K562 (cell line): ENCODE results near the gene ARSD. TPM values are rescaled to one million over a fixed set of nuclear protein-coding genes. Genes with fewer than 3 reads are reported as not detected.

Experiments
- ARID3A ChIP-seq: IDR thresholded peaks from 2 replicates; pipeline ENCODE4 v1.6.1; 2012; ENCODE audit warnings: low read depth, low read length, improper control_type of control experiment, borderline replicate concordance
- CSDE1 ChIP-seq, 2 experiments: fragments of 450-650 bp; IDR thresholded peaks; 2 replicates each; pipeline ENCODE4 v1.6.1; 2016; ENCODE audit warnings: mild to moderate bottlenecking in 1 of 2
- E2F5 ChIP-seq: sonication (generic); formaldehyde crosslinking; IDR thresholded peaks from 2 replicates; pipeline ENCODE4 v1.8.0; 2022; ENCODE audit warnings: mild to moderate bottlenecking, missing genetic modification reagents
- EP300 ChIP-seq: IDR thresholded peaks from 2 replicates; pipeline ENCODE4 v1.6.1; 2012; ENCODE audit warnings: low read length, improper control_type of control experiment
- FOXA3 ChIP-seq, 2 experiments: fragments of 450-650 bp in 1 of 2; sonication (generic) in 1 of 2; formaldehyde crosslinking; IDR thresholded peaks in 1 of 2; conservative IDR thresholded peaks in 1 of 2; 2 replicates each; pipeline versions ENCODE4 v1.4.0 to v1.8.0; 2020 to 2022; ENCODE audit warnings: mild to moderate bottlenecking in 2 of 2, missing genetic modification reagents in 1 of 2
- HIVEP1 ChIP-seq: fragments of 250-450 bp; sonication (Bioruptor Pico); IDR thresholded peaks from 2 replicates; pipeline ENCODE4 v1.4.0; 2020; ENCODE audit warnings: mild to moderate bottlenecking
- HOMEZ ChIP-seq: fragments of 250-450 bp; sonication (Bioruptor Pico); IDR thresholded peaks from 2 replicates; pipeline ENCODE4 v1.4.0; 2020; ENCODE audit warnings: mild to moderate bottlenecking, moderate library complexity
- MBD1 ChIP-seq: fragments of 250-450 bp; sonication (Bioruptor Pico); IDR thresholded peaks from 2 replicates; pipeline ENCODE4 v1.8.0; 2022; ENCODE audit warnings: inconsistent platforms
- MTF1 ChIP-seq: fragments of 250-450 bp; sonication (Bioruptor Pico); IDR thresholded peaks from 2 replicates; pipeline ENCODE4 v1.9.0; 2021; ENCODE audit warnings: moderate library complexity, mild to moderate bottlenecking, inconsistent platforms, borderline replicate concordance
- NELFE ChIP-seq: IDR thresholded peaks from 2 replicates; pipeline ENCODE4 v1.6.1; 2011; ENCODE audit warnings: mild to moderate bottlenecking; ENCODE audit not compliant: insufficient read depth, insufficient read length
- PHF20 ChIP-seq: fragments of 450-650 bp; IDR thresholded peaks from 2 replicates; pipeline ENCODE4 v1.6.1; 2018; ENCODE audit not compliant: partially characterized antibody
- SFPQ ChIP-seq: fragments of 200-400 bp; formaldehyde crosslinking; IDR thresholded peaks from 2 replicates; pipeline ENCODE4 v1.6.1; 2017; ENCODE audit warnings: mild to moderate bottlenecking, low read depth, low read length, moderate library complexity
- SNRNP70 ChIP-seq: fragments of 200-400 bp; formaldehyde crosslinking; optimal IDR thresholded peaks from 2 replicates; pipeline ENCODE3; 2017; ENCODE audit warnings: low read depth, low read length
- STAT5A ChIP-seq: IDR thresholded peaks from 2 replicates; pipeline ENCODE4 v1.6.1; 2012; ENCODE audit warnings: low read length, inconsistent platforms, borderline replicate concordance
- TSC22D4 ChIP-seq: fragments of 450-650 bp; IDR thresholded peaks from 2 replicates; pipeline ENCODE4 v1.6.1; 2016; ENCODE audit warnings: missing genetic modification characterization, missing biosample characterization, control low read depth
- ZBTB5 ChIP-seq: fragments of 450-650 bp; IDR thresholded peaks from 2 replicates; pipeline ENCODE4 v1.6.1; 2017; ENCODE audit warnings: antibody characterized with exemption
- polyA plus RNA-seq, 8 experiments: library from polyadenylated mRNA; depleted of rRNA in 4 of 8; stranded (reverse) in 5 of 8; unstranded in 3 of 8; fragments of >200 nt; fragmentation: Nextera tagmentation in 2 of 8; fragmentation: Illumina TruSeq in 1 of 8; extraction: Ambion mirVana in 2 of 8; extraction: Trizol in 1 of 8; gene quantifications; 2 replicates each; pipeline versions ENCODE4 v1.2.1 to v1.2.3, GENCODE V29; 2011 to 2014; ENCODE audit warnings: inconsistent platforms in 1 of 8, missing spikeins in 1 of 8
- total RNA-seq, 7 experiments: library from RNA; depleted of rRNA in 6 of 7; stranded (reverse); fragments of >200 nt in 6 of 7; fragmentation: Illumina TruSeq in 2 of 7; extraction: Trizol in 2 of 7; gene quantifications; 2 replicates each; pipeline versions ENCODE4 v1.2.1 to v1.2.3, GENCODE V29; 2011 to 2021; ENCODE audit warnings: low replicate concordance in 1 of 7

Gene ARSD
- total and polyA plus RNA-seq, 9 of the 15 experiments (the other 6 are each of a cell fraction or from before 2014, with no cell fraction given) = 0.05 to 0.23 (median 0.09) TPM; not detected in 1

- TF ChIP-seq ARID3A (no peak), STAT5A (peak; percentile 91), SFPQ (no peak), CSDE1 (IDR thresholded peaks at IDR 0.05) (no peak), HOMEZ (CRISPR knock-in tag) (no peak), EP300 (peak; percentile 89), NELFE (no peak), MBD1 (no peak), TSC22D4 (no peak), MTF1 (CRISPR knock-in tag) (no peak), ZBTB5 (no peak), FOXA3 (CRISPR knock-in tag; conservative IDR thresholded peaks at IDR 0.05 in 1 of 2, IDR thresholded peaks at IDR 0.05 in 1 of 2) (no peak), E2F5 (CRISPR knock-in tag) (no peak), HIVEP1 (CRISPR knock-in tag) (no peak), SNRNP70 (no peak), PHF20 (no peak)
Measured at GRCh38 chrX:2874222-2875135, 54.7 kb downstream of the ARSD start (continued).
